SIG-M5 treated with dmso at 0.1 percent for 504 hours (cell line): Measurements from ENCODE around the gene TIPARP.
"Not testable (repeated sequence)": the region's sequence is repeated elsewhere in the genome, so short reads cannot be mapped to it uniquely, and the experiment has no call there.

ENCODE experiments used
- DNase-seq: peaks from one replicate; lab custom pipeline; 2025; ENCODE audit not compliant: unreplicated experiment; lab: John Stamatoyannopoulos, UW

TIPARP gene

DNA sequence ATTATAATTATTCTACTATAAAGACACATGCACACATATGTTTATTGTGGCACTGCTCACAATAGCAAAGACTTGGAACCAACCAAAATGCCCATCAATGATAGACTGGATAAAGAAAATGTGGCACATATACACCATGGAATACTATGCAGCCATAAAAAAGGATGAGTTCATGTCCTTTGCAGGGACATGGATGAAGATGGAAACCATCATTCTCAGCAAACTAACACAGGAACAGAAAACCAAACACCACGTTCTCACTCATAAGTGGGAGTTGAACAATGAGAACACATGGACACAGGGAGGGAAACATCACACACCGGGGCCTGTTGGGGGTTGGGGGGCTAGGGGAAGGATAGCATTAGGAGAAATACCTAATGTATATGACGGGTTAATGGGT lies 62.7 kb downstream of the TIPARP start:
- not testable (repeated sequence) for DNase-seq

DNA sequence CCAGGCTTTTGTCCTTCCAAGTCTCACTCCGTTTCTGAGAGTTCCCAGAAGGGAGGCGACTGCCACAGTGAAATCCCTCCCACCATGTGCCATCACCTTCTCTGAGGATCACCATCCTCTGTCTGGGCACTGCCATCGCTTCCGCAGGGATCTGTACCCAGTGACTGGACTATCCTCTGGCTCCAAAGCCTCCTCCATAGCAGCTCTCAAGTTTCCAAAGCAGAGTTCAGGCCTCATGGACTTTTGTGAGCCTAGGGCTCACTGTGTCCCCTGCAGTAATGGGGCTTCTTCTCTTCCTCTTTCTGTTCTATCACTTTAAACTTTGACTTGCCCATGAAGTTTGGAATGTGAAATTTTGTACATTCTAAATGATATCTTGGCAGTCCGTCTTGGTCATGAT lies 63.9 kb downstream of the TIPARP start:
- no peak for DNase-seq

DNA sequence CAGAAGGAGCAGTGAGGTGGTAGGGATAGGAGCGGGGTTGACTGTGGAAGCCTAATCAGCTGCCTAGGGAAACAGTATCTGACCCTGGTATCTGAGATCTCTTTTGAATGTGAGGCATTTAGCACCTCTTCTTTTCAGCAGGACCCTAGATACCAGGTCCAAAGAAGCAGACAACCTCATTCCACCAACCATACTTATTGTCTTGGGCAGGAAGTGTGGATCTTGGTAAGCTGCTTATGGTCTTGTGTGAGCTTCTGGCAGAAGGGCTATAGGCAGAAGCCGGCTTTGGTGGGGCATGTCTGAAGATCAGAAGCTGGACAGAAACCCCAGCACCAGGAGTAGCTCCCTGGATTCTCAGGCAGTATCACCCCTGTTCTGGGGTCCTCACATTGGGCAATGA lies 65.6 kb downstream of the TIPARP start:
- DNase-seq = no peak

DNA sequence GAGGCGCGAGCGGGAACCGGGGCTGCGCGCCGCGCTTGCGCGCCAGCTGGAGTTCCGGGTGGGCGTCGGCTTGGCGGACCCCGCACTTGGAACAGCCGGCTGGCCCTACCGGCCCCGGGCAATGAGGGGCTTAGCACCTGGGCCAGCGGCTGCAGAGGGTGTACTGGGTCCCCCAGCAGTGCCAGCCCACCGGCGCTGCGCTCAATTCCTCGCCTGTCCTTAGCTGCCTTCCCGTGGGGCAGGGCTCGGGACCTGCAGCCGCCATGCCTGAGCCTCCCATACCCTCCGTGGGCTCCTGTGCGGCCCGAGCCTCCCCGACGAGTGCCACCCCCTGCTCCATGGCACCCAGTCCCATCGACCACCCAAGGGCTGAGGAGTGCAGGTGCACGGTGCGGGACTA lies 66.2 kb downstream of the TIPARP start:
- not testable (repeated sequence) for DNase-seq

DNA sequence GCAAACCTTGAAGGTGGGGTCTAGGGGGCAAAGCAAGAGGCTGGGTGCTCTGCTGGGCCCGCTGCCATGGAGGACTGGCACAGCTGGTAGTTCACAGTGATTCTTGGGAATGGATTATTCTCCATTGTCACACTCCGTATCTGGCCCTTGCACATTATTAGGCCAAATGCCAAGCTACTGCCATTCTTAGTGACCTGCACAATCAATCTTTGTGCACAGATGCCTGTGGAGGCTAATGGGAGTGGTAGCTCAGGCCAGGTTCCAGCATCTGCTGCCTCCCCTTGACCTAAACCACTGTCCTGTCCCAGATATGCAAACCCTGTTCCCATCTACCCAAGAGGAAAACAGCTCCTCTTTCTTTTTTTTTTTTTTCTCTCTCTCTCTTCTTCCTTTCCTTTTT lies 67.5 kb downstream of the TIPARP start:
- no peak for DNase-seq

DNA sequence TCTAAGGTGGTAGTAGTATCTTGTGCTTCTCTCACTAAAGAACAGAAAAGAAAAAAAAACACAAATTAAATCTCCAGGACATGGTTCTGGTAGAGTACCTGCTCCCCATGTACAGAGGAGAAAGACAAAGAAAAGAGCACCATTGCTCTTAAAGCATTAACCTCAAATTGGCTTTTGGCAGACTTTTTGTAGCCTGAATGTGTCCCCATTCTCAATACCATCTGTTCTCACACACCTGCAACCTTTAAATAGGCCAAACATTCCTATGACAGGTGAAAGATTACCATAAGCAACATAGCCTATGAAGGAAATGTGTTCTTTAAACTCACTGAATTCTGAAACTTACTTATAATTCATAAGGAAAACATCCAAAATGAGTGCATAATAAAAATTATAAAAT lies 68.0 kb downstream of the TIPARP start:
- no peak for DNase-seq

DNA sequence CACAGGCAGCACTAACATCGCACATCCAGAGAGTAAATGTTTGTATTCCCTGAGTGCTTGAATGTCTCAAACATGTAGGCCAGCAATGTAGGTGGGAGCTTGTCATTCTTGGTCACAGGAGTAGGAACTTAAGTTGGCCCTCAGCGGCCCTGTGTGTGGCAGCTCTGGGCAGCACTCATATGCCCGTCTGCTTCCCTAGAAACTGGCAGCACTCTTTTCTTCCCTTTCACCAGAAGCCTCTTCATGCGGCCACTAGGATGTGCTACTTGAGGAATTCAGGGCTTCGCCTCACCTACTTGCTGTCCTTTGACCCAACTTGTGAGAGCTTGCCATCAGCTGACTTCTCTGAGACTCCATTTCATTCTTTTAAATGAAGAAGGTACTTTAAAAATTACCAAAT lies 69.5 kb downstream of the TIPARP start:
- no peak for DNase-seq

DNA sequence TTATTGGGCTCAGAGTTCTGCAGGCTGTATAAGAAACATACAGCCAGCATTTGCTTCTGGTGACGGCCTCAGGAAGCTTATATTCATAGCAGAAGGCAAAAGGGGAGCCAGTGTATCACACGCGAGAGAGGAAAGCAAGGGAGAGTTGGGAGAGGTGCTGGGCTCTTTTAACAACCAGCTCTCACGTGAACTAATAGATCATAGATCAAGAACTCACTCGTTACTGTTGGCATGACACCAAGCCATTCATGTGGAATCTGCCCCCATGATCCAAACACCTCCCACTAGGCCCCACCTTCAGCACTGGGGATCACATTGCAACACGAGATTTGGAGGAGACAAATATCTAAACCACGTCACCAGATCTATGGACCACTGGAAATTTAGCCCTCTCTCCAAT lies 70.2 kb downstream of the TIPARP start:
- DNase-seq = no peak

DNA sequence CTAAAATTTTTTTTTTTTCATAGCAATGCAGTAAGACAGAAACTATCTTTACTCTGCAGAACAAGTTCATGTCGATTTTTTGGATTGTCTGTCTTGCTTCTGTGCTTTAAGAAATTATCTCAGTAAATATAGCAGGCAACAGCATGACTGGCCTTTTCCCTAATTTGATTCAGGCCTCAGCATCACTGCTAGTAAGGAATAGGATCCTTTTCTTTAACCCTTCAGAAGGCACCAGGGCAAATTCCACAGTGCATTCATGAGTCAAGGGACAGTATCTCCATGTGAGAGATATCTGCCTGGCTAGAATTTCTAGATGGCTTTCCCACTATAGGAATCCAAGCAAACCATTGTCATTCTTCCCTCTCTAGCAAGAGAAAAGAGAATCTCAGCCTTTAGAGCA lies 71.4 kb downstream of the TIPARP start:
- no peak for DNase-seq

DNA sequence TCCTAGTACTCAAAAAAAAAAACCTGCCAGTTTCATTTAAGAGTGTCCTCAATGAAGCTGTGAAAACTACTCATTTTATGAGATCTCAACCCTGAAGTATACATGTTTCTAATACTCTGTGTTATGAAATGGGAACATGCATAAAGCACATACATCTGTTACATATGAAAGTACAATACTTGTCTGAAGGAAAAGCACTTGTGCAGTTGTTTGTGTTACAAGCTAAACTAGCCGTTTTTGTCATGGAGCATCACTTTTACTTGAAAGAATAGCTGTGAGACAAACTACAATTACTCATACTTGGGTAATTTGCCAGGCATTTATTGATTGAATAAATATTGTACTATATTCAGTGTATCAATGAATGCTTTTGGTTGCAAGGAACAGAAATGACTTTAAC lies 72.7 kb downstream of the TIPARP start:
- no peak for DNase-seq

DNA sequence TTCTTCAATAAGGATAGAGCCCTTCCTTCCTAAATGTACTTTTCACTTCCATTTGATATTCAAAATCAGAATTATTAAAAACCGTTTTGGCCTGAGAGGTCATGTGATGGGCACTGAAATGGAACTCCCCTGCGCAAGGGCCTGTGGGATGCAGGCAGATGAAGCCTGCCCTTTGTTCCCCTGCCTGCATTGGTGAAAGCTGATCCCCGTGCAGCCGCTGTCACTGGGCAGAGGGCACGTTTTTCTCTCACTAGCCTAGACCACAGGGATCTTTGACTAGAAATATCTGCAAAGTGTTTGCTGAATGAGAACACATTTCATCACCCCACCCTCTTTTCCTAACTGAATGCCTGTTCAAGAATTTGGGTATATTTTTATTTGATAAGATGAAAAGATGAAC lies 74.9 kb downstream of the TIPARP start:
- DNase-seq = no peak

DNA sequence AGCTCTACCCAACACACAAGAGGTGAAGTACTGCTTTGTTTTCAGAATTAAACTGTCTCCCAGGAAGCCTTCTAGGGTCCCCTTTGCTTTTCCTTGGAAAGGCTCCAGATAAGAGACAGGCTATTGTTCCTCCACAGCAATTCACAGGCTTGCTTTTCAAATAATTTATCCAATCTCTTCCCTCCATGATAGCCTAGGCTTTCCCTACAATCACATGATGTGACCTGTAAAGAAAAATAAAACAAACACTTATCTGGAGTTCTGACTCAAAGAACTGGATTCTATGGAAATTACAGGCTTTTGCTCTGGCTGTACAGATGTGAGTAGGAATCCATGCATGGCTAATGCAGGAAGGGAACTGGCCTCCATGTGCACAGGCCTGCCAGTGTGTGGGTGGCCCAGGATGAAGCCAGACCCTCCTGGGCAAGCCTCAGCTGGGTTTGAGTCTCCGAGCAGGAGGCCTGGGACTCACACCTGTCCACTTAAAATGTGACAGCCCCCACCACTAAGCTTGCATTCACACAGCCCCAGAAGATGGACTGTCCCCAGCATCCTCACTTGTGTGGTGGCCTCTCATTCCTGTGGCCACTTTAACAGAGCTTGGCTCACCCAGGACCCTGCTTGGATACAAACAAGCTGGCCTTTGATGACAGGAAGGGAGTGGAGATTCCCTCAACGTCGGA lies 75.9 kb downstream of the TIPARP start:
- no peak for DNase-seq

DNA sequence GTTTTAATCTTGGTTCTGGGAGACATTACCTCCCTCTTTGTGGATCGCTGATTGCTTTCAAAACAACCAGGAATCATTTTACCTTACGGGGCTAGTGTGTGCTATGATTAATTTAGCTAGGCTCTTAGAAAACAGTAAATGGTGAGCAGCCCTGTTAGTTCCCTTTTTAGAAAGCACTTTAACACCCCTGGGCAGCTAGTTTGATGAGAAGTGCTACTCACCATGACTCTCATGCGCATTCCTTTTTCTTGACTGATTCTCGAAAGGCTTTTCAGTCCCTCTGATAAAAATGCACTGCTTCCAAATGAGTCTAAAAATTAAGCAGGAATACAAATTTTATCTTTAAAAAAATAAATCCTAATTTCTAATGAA lies 76.5 kb downstream of the TIPARP start:
- DNase-seq = no peak

DNA sequence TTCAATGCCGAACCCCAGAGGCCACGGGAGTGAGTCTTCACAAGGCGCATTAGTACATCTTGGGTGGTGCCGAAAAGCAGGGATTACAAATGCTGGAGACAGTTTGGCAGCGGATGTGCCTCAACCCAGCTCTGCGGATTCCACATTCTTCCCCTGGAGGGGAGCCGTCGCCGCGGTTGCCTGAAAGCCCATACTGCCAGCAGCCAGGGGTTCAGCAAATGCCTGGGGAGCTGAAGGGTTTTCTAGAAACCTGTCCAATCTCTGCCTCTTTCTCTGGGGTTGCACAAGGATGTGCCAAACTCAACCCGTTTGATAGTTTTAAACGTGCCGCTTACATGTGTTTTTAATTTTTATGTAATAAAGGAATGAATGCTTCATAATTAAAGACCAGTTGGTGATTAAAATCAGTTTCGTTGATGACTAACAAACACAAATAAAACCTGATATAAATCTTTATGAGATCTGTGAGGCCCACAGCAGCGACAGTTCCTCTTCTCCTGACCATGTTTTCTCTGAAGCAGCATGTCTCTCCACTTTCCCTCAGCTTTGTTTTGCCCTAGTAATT lies 77.2 kb downstream of the TIPARP start:
- no peak for DNase-seq
